ENCODE measurements around the gene ATP6V1G3. TPM values are rescaled to one million over a fixed set of nuclear protein-coding genes. Genes with fewer than 3 reads are reported as not detected.

ATP6V1G3 gene
- total RNA-seq, 1 donor from 2014 or later: not detected

GRCh38 chr1:198493329-198493728, 47.2 kb downstream of the ATP6V1G3 start:
- Mint-ChIP-seq H3K9me3 (ENCODE audit: unreplicated experiment) (no peaks in the 10 kb centered on the region), H3K4me3 (ENCODE audit: unreplicated experiment) (no peak overlapping the region), H3K36me3 (ENCODE audit: low read depth, unreplicated experiment) (no peaks in the 10 kb centered on the region), H3K27ac (ENCODE audit: unreplicated experiment) (no peak overlapping the region), H3K27me3 (ENCODE audit: low read depth, unreplicated experiment) (peaks cover 2% of the 10 kb centered on the region), H3K4me1 (ENCODE audit: low read depth, unreplicated experiment) (peaks cover 22% of the 10 kb centered on the region)
- TF ChIP-seq CTCF (IDR thresholded peaks at IDR 0.05; ENCODE audit: insufficient read depth, low read depth, low read length) (no peak), EZH2 (IDR thresholded peaks at IDR 0.05; ENCODE audit: insufficient read depth, low read length) (no peak)
- peak overlapping the region; percentile 68 for H3K27ac ChIP-seq (ENCODE audit: low read depth, low read length)
- FAIRE-seq (no peak), DNase-seq (ENCODE audit: low read depth) (peak; percentile 39)
- H3K79me2 ChIP-seq (ENCODE audit: insufficient read depth, low read length): no peaks in the 10 kb centered on the region
- H3K9me3 ChIP-seq (ENCODE audit: insufficient read depth, low read depth, low read length): no peaks in the 10 kb centered on the region
- H3K4me3 ChIP-seq (ENCODE audit: insufficient read depth, low read depth, low read length): no peak overlapping the region
- no peaks in the 10 kb centered on the region for H3K27me3 ChIP-seq (ENCODE audit: insufficient read depth, low read length)
- H4K20me1 ChIP-seq (ENCODE audit: insufficient read depth, low read length): no peaks in the 10 kb centered on the region
- H3K36me3 ChIP-seq (ENCODE audit: insufficient read depth, low read length): no peaks in the 10 kb centered on the region
- no peak overlapping the region for H3K9ac ChIP-seq (ENCODE audit: low read length)
- peak overlapping the region; percentile 66 for H3K4me2 ChIP-seq (ENCODE audit: low read length)
- H3K4me1 ChIP-seq (ENCODE audit: insufficient read depth, low read length): peaks cover 37% of the 10 kb centered on the region
- peak overlapping the region; percentile 3 for H2AFZ ChIP-seq (ENCODE audit: low read depth, low read length)

- no peak overlapping the region for H3K9ac ChIP-seq (ENCODE audit: low read length)
- H4K20me1 ChIP-seq (ENCODE audit: insufficient read depth, low read length): no peaks in the 10 kb centered on the region
- no peaks in the 10 kb centered on the region for H3K79me2 ChIP-seq (ENCODE audit: insufficient read depth, low read length)
- H3K4me2 ChIP-seq (ENCODE audit: low read length): peak overlapping the region; percentile 66
- no peaks in the 10 kb centered on the region for H3K9me3 ChIP-seq (ENCODE audit: insufficient read depth, low read depth, low read length)
- H3K27me3 ChIP-seq (ENCODE audit: insufficient read depth, low read length): no peaks in the 10 kb centered on the region
- no peaks in the 10 kb centered on the region for H3K36me3 Mint-ChIP-seq (ENCODE audit: low read depth, unreplicated experiment)
- peaks cover 19% of the 10 kb centered on the region for H3K4me1 Mint-ChIP-seq (ENCODE audit: low read depth, unreplicated experiment)
- peak overlapping the region; percentile 3 for H2AFZ ChIP-seq (ENCODE audit: low read depth, low read length)
- H3K27ac Mint-ChIP-seq (ENCODE audit: unreplicated experiment): peak overlapping the region; percentile 8
- H3K4me3 Mint-ChIP-seq (ENCODE audit: unreplicated experiment): no peak overlapping the region
- no peaks in the 10 kb centered on the region for H3K9me3 Mint-ChIP-seq (ENCODE audit: unreplicated experiment)
- peaks cover 2% of the 10 kb centered on the region for H3K27me3 Mint-ChIP-seq (ENCODE audit: low read depth, unreplicated experiment)
- no peak overlapping the region for H3K4me3 ChIP-seq (ENCODE audit: insufficient read depth, low read depth, low read length)
- DNase-seq (ENCODE audit: low read depth) (peak; percentile 98), FAIRE-seq (peak; percentile 80)
- peak overlapping the region; percentile 68 for H3K27ac ChIP-seq (ENCODE audit: low read depth, low read length)
- H3K36me3 ChIP-seq (ENCODE audit: insufficient read depth, low read length): no peaks in the 10 kb centered on the region
- peaks cover 35% of the 10 kb centered on the region for H3K4me1 ChIP-seq (ENCODE audit: insufficient read depth, low read length)
- TF ChIP-seq CTCF (IDR thresholded peaks at IDR 0.05; ENCODE audit: insufficient read depth, low read depth, low read length) (no peak), EZH2 (IDR thresholded peaks at IDR 0.05; ENCODE audit: insufficient read depth, low read length) (no peak)
Observed at GRCh38 chr1:198492872-198493271, 47.6 kb downstream of the ATP6V1G3 start.

GRCh38 chr1:198491596-198491995, 48.9 kb downstream of the ATP6V1G3 start:
- Histone ChIP-seq H3K4me1 (ENCODE audit: insufficient read depth, low read length) (peaks cover 22% of the 10 kb centered on the region), H3K79me2 (ENCODE audit: insufficient read depth, low read length) (no peaks in the 10 kb centered on the region), H2AFZ (ENCODE audit: low read depth, low read length) (no peak overlapping the region), H4K20me1 (ENCODE audit: insufficient read depth, low read length) (no peaks in the 10 kb centered on the region), H3K9ac (ENCODE audit: low read length) (no peak overlapping the region), H3K27me3 (ENCODE audit: insufficient read depth, low read length) (no peaks in the 10 kb centered on the region), H3K36me3 (ENCODE audit: insufficient read depth, low read length) (no peaks in the 10 kb centered on the region), H3K4me2 (ENCODE audit: low read length) (no peak overlapping the region), H3K4me3 (ENCODE audit: insufficient read depth, low read depth, low read length) (no peak overlapping the region), H3K27ac (ENCODE audit: low read depth, low read length) (no peak overlapping the region), H3K9me3 (ENCODE audit: insufficient read depth, low read depth, low read length) (no peaks in the 10 kb centered on the region)
- Mint-ChIP-seq H3K27me3 (ENCODE audit: low read depth, unreplicated experiment) (peaks cover 2% of the 10 kb centered on the region), H3K36me3 (ENCODE audit: low read depth, unreplicated experiment) (no peaks in the 10 kb centered on the region), H3K4me3 (ENCODE audit: unreplicated experiment) (no peak overlapping the region), H3K4me1 (ENCODE audit: low read depth, unreplicated experiment) (peaks cover 11% of the 10 kb centered on the region), H3K27ac (ENCODE audit: unreplicated experiment) (no peak overlapping the region), H3K9me3 (ENCODE audit: unreplicated experiment) (no peaks in the 10 kb centered on the region)
- TF ChIP-seq EZH2 (IDR thresholded peaks at IDR 0.05; ENCODE audit: insufficient read depth, low read length) (no peak), CTCF (IDR thresholded peaks at IDR 0.05; ENCODE audit: insufficient read depth, low read depth, low read length) (no peak)
- FAIRE-seq (peak; percentile 9), DNase-seq (ENCODE audit: low read depth) (no peak)
